IPS DF 6.9 (cell line): Measurements from ENCODE around the gene CD164.
"Not testable (repeated sequence)": the region's sequence is repeated elsewhere in the genome, so short reads cannot be mapped to it uniquely, and the experiment has no call there.

Experiments
- DNase-seq: peaks from one replicate; pipeline ENCODE4 v3.0.0-alpha.2; 2013; ENCODE audit warnings: low read depth, low spot score
- H3K27ac ChIP-seq: one replicate; pipeline ENCODE4 v1.5.1; 2013; ENCODE audit warnings: low read length, control low read depth
- H3K27me3 ChIP-seq: 2 replicates; pipeline ENCODE4 v1.6.1; 2013; ENCODE audit warnings: mild to moderate bottlenecking, low read length; ENCODE audit not compliant: control insufficient read depth, insufficient read depth
- H3K36me3 ChIP-seq: 2 replicates; pipeline ENCODE4 v1.6.1; 2013; ENCODE audit warnings: low read length; ENCODE audit not compliant: control insufficient read depth, insufficient read depth
- H3K4me1 ChIP-seq: 2 replicates; pipeline ENCODE4 v1.6.1; 2013; ENCODE audit warnings: low read length; ENCODE audit not compliant: control insufficient read depth, insufficient read depth
- H3K4me3 ChIP-seq: 2 replicates; pipeline ENCODE4 v1.5.1; 2013; ENCODE audit warnings: mild to moderate bottlenecking, low read length
- H3K9me3 ChIP-seq: 2 replicates; pipeline ENCODE4 v1.6.1; 2013; ENCODE audit warnings: low read length, inconsistent platforms; ENCODE audit not compliant: control insufficient read depth, insufficient read depth
- WGBS: extraction: QIAGEN DNeasy Blood & Tissue Kit; methylation state at CpG from one replicate; pipeline ENCODE4 v1.1.7; 2013; ENCODE audit warnings: mixed read lengths, missing lambda C conversion rate; ENCODE audit not compliant: insufficient read length, insufficient coverage; 5-methylcytosine and 5-hydroxymethylcytosine counted together

The CD164 gene

GRCh38 chr6:109377717-109378116 lies 4.5 kb downstream of the CD164 start:
- peaks cover 14% of the 10 kb centered on the region; the same call in 1 of the 2 replicates for H3K36me3 ChIP-seq
- WGBS: no CpG with 5 or more reads among the region's 3 CpGs
- DNase-seq: no peak
- H3K4me1 ChIP-seq: no peaks in the 10 kb centered on the region
- H3K9me3 ChIP-seq: no peaks in the 10 kb centered on the region
- H3K4me3 ChIP-seq: no peak overlapping the region
- H3K27ac ChIP-seq: no peak overlapping the region
- H3K27me3 ChIP-seq: no peaks in the 10 kb centered on the region

- Histone ChIP-seq H3K36me3 (peaks cover 19% of the 10 kb centered on the region; the same call in 1 of the 2 replicates), H3K4me1 (no peaks in the 10 kb centered on the region), H3K27ac (no peak overlapping the region), H3K9me3 (no peaks in the 10 kb centered on the region), H3K27me3 (no peaks in the 10 kb centered on the region), H3K4me3 (no peak overlapping the region)
- no CpG with 5 or more reads among the region's 4 CpGs for WGBS
- no peak for DNase-seq
Observed at GRCh38 chr6:109374326-109374892, 7.9 kb downstream of the CD164 start.

GRCh38 chr6:109373762-109374161 lies 8.5 kb downstream of the CD164 start:
- Histone ChIP-seq H3K4me3 (no peak overlapping the region), H3K27me3 (no peaks in the 10 kb centered on the region), H3K4me1 (no peaks in the 10 kb centered on the region), H3K36me3 (peaks cover 19% of the 10 kb centered on the region; the same call in 1 of the 2 replicates), H3K27ac (no peak overlapping the region), H3K9me3 (no peaks in the 10 kb centered on the region)
- whole genome bisulfite sequencing: 100% methylated on average over 1 of the region's 4 CpGs
- no peak for DNase-seq

- H3K27ac ChIP-seq: no peak overlapping the region
- peaks cover 19% of the 10 kb centered on the region; the same call in 1 of the 2 replicates for H3K36me3 ChIP-seq
- H3K4me3 ChIP-seq: no peak overlapping the region
- DNase-seq: no peak
- whole genome bisulfite sequencing: no CpG with 5 or more reads among the region's 4 CpGs
- H3K9me3 ChIP-seq: no peaks in the 10 kb centered on the region
- H3K4me1 ChIP-seq: no peaks in the 10 kb centered on the region
- no peaks in the 10 kb centered on the region for H3K27me3 ChIP-seq
Observed at GRCh38 chr6:109373331-109373730, 8.9 kb downstream of the CD164 start.

- Histone ChIP-seq H3K27ac (no peak overlapping the region), H3K4me3 (no peak overlapping the region), H3K9me3 (no peaks in the 10 kb centered on the region), H3K27me3 (no peaks in the 10 kb centered on the region), H3K36me3 (peaks cover 16% of the 10 kb centered on the region; the same call in 1 of the 2 replicates), H3K4me1 (no peaks in the 10 kb centered on the region)
- no CpG with 5 or more reads among the region's 2 CpGs for WGBS
- DNase-seq: no peak
Observed at GRCh38 chr6:109372130-109372529, 10.1 kb downstream of the CD164 start.

- no peak overlapping the region for H3K27ac ChIP-seq
- H3K4me1 ChIP-seq: no peaks in the 10 kb centered on the region
- H3K36me3 ChIP-seq: peaks cover 14% of the 10 kb centered on the region; the same call in 1 of the 2 replicates
- H3K27me3 ChIP-seq: no peaks in the 10 kb centered on the region
- H3K9me3 ChIP-seq: no peaks in the 10 kb centered on the region
- no peak for DNase-seq
- no CpG with 5 or more reads among the region's 3 CpGs for WGBS
- H3K4me3 ChIP-seq: no peak overlapping the region
Observed at GRCh38 chr6:109370792-109371191, 11.5 kb downstream of the CD164 start.

- no peak for DNase-seq
- no CpG with 5 or more reads among the region's 1 CpG for WGBS
- no peaks in the 10 kb centered on the region for H3K9me3 ChIP-seq
- peaks cover 14% of the 10 kb centered on the region; the same call in 1 of the 2 replicates for H3K36me3 ChIP-seq
- no peak overlapping the region for H3K4me3 ChIP-seq
- H3K4me1 ChIP-seq: no peaks in the 10 kb centered on the region
- no peaks in the 10 kb centered on the region for H3K27me3 ChIP-seq
- no peak overlapping the region for H3K27ac ChIP-seq
Observed at GRCh38 chr6:109370336-109370735, 11.9 kb downstream of the CD164 start.

- Histone ChIP-seq H3K27ac (no peak overlapping the region), H3K27me3 (no peaks in the 10 kb centered on the region), H3K4me1 (no peaks in the 10 kb centered on the region), H3K9me3 (no peaks in the 10 kb centered on the region), H3K36me3 (peaks cover 13% of the 10 kb centered on the region; the same call in 1 of the 2 replicates), H3K4me3 (no peak overlapping the region)
- WGBS: no CpG with 5 or more reads among the region's 4 CpGs
- no peak for DNase-seq
Observed at GRCh38 chr6:109369728-109370127, 12.5 kb downstream of the CD164 start.

- H3K4me3 ChIP-seq, DNase-seq, H3K27ac ChIP-seq, H3K9me3 ChIP-seq, H3K27me3 ChIP-seq, H3K4me1 ChIP-seq, H3K36me3 ChIP-seq: not testable (repeated sequence)
- no CpG with 5 or more reads among the region's 5 CpGs for WGBS
Observed at GRCh38 chr6:109364382-109365078, 17.7 kb downstream of the CD164 start.

GRCh38 chr6:109363753-109364152 lies 18.5 kb downstream of the CD164 start:
- Histone ChIP-seq H3K4me1 (no peaks in the 10 kb centered on the region), H3K27ac (no peak overlapping the region), H3K4me3 (no peak overlapping the region), H3K27me3 (no peaks in the 10 kb centered on the region), H3K36me3 (peaks cover 4% of the 10 kb centered on the region; the same call in 1 of the 2 replicates), H3K9me3 (no peaks in the 10 kb centered on the region)
- DNase-seq: no peak
- WGBS: no CpG with 5 or more reads among the region's 2 CpGs
